GM06990 (cell line): Measurements from ENCODE around the gene ABR.
"Not testable (repeated sequence)": the region's sequence is repeated elsewhere in the genome, so short reads cannot be mapped to it uniquely, and the experiment has no call there.

Experiments used
- DNase-seq: peaks from one replicate; pipeline ENCODE4 v3.0.0-alpha.2; 2011; ENCODE audit not compliant: insufficient read length; ENCODE audit errors: extremely low read depth
- H3K27me3 ChIP-seq: replicated peaks from 2 replicates; pipeline ENCODE4 v1.6.0; 2011; ENCODE audit warnings: low read length; ENCODE audit not compliant: control insufficient read depth, insufficient read depth
- H3K36me3 ChIP-seq: 2 replicates; pipeline ENCODE4 v1.5.1; 2011; ENCODE audit warnings: low read length; ENCODE audit not compliant: control insufficient read depth, insufficient read depth
- H3K4me3 ChIP-seq: replicated peaks from 2 replicates; pipeline ENCODE4 v1.5.1; 2011; ENCODE audit warnings: low read depth, mild to moderate bottlenecking, control low read depth, low read length
- TF ChIP-seq, protein P1 (sequence below): IDR thresholded peaks from 2 replicates; pipeline ENCODE4 v1.5.1; 2011; ENCODE audit warnings: low read length, control low read depth, mild to moderate bottlenecking, inconsistent platforms; ENCODE audit not compliant: insufficient read depth, poor library complexity, severe bottlenecking

ABR gene

GRCh38 chr17:1001640-1002411 lies 178.0 kb downstream of the ABR start:
- no peak for DNase-seq
- Histone ChIP-seq H3K4me3 (no peak overlapping the region), H3K36me3 (peaks cover 35% of the 10 kb centered on the region), H3K27me3 (no peaks in the 10 kb centered on the region)
- TF ChIP-seq, protein P1, sequence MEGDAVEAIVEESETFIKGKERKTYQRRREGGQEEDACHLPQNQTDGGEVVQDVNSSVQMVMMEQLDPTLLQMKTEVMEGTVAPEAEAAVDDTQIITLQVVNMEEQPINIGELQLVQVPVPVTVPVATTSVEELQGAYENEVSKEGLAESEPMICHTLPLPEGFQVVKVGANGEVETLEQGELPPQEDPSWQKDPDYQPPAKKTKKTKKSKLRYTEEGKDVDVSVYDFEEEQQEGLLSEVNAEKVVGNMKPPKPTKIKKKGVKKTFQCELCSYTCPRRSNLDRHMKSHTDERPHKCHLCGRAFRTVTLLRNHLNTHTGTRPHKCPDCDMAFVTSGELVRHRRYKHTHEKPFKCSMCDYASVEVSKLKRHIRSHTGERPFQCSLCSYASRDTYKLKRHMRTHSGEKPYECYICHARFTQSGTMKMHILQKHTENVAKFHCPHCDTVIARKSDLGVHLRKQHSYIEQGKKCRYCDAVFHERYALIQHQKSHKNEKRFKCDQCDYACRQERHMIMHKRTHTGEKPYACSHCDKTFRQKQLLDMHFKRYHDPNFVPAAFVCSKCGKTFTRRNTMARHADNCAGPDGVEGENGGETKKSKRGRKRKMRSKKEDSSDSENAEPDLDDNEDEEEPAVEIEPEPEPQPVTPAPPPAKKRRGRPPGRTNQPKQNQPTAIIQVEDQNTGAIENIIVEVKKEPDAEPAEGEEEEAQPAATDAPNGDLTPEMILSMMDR, result no peak

GRCh38 chr17:1000597-1001461 lies 179.0 kb downstream of the ABR start:
- Histone ChIP-seq H3K36me3 (peaks cover 30% of the 10 kb centered on the region), H3K27me3 (no peaks in the 10 kb centered on the region), H3K4me3 (no peak overlapping the region)
- DNase-seq, result no peak
- TF ChIP-seq, protein P1, result no peak

DNA sequence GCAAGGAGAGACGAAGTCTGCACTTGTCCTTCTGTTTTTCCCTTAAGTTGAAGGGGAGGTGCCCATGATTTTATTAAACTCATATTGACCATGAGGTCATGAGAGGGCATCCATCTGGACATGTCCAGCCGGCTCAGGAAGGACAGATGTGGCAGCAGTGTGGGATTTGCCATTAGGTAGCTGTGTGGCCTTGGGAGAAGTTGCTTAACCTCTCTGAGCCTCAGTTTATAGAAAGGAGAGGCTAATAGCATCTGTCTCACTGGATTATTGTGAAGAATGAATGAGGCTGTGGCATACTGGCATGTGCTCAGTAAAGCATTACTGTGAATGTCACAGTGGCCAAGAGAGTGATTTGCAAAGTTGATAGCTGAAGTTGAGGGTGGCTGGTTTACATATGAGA lies 181.7 kb downstream of the ABR start:
- Histone ChIP-seq H3K27me3 (no peaks in the 10 kb centered on the region), H3K4me3 (peak overlapping the region; percentile 100), H3K36me3 (peaks cover 17% of the 10 kb centered on the region)
- no peak for DNase-seq
- TF ChIP-seq, protein P1, result no peak

- TF ChIP-seq, protein P1, result peak; percentile 93
- Histone ChIP-seq H3K27me3 (no peaks in the 10 kb centered on the region), H3K36me3 (peaks cover 9% of the 10 kb centered on the region), H3K4me3 (peak within 1 kb of the TSS; percentile 100)
- DNase-seq, result peak; percentile 100
These were observed 183.0 kb downstream of the ABR start, which contains the start of gene TIMM22 for GRCh38 chr17:996554-997344. TSS of gene TIMM22 (plus strand) at chr17:997129. CDS start at chr17:997143, 14 bp downstream.

DNA sequence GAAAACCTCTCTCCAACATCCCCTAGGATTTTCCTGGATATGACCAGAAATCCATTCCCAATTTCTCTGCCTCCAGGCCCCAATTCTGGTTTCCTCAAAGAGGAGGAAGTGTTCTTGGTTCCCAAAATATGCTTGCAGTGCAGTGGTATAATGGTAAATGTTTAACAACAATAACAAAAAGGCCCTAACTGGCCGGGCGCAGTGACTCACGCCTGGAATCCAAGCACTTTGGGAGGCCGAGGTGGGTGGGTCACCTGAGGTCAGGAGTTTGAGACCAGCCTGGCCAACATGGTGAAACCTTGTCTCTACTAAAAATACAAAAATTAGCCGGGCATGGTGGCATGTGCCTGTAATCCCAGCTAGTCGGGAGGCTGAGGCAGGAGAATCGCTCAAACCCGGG lies 184.5 kb downstream of the ABR start:
- not testable (repeated sequence) for H3K36me3 ChIP-seq, H3K27me3 ChIP-seq, H3K4me3 ChIP-seq, DNase-seq
